Neural progenitor cell (in vitro differentiated cells): ENCODE data around the gene RIGI. TPM values are rescaled to one million over a fixed set of nuclear protein-coding genes. Genes with fewer than 3 reads are reported as not detected.

Experiments used
- DNase-seq: peaks from one replicate; pipeline ENCODE4 v3.0.0-alpha.2; 2016; ENCODE audit warnings: low spot score
- H2AFZ ChIP-seq: fragments of 200-600 bp; sonication (generic); replicated peaks from 2 replicates; pipeline ENCODE4 v1.6.1; 2016; ENCODE audit warnings: antibody characterized with exemption
- H3F3A ChIP-seq: fragments of 200-600 bp; sonication (generic); 2 replicates; pipeline ENCODE4 v1.6.1; 2016; ENCODE audit warnings: antibody characterized with exemption, low read depth
- H3K27ac ChIP-seq: fragments of 200-600 bp; sonication (generic); 2 replicates; pipeline ENCODE4 v1.5.1; 2016; ENCODE audit warnings: mild to moderate bottlenecking
- H3K27me3 ChIP-seq: fragments of 200-600 bp; sonication (generic); 2 replicates; pipeline ENCODE4 v1.6.1; 2016; ENCODE audit warnings: mild to moderate bottlenecking, moderate library complexity
- H3K36me3 ChIP-seq: fragments of 200-600 bp; sonication (generic); 2 replicates; pipeline ENCODE4 v1.5.1; 2016
- H3K4me1 ChIP-seq: fragments of 200-600 bp; sonication (generic); 2 replicates; pipeline ENCODE4 v1.6.1; 2016; ENCODE audit warnings: mixed run types
- H3K4me2 ChIP-seq: fragments of 200-600 bp; sonication (generic); 2 replicates; pipeline ENCODE4 v1.6.1; 2016
- H3K4me3 ChIP-seq: fragments of 200-600 bp; sonication (generic); 2 replicates; pipeline ENCODE4 v1.5.1; 2016
- H3K79me2 ChIP-seq: fragments of 200-600 bp; sonication (generic); 2 replicates; pipeline ENCODE4 v1.6.1; 2016; ENCODE audit warnings: low read depth
- H3K9ac ChIP-seq: fragments of 200-600 bp; sonication (generic); 2 replicates; pipeline ENCODE4 v1.6.1; 2016
- H3K9me3 ChIP-seq: fragments of 200-600 bp; sonication (generic); 2 replicates; pipeline ENCODE4 v1.5.1; 2016; ENCODE audit warnings: low read depth
- H4K20me1 ChIP-seq: fragments of 200-600 bp; sonication (generic); 2 replicates; pipeline ENCODE4 v1.6.1; 2016; ENCODE audit warnings: low read depth
- H3K27ac Mint-ChIP-seq: 3 replicates; pipeline ENCODE4 v1.8.0; 2021; ENCODE audit warnings: mixed read lengths
- H3K27me3 Mint-ChIP-seq: 2 replicates; pipeline ENCODE4 v1.8.0; 2022; ENCODE audit warnings: low read depth, mild to moderate bottlenecking, inconsistent platforms, moderate library complexity, mixed read lengths; ENCODE audit not compliant: insufficient read depth
- H3K36me3 Mint-ChIP-seq: 3 replicates; pipeline ENCODE4 v1.8.0; 2021; ENCODE audit warnings: mixed read lengths
- H3K4me1 Mint-ChIP-seq: 3 replicates; pipeline ENCODE4 v1.8.0; 2021; ENCODE audit warnings: mixed read lengths
- H3K4me3 Mint-ChIP-seq: 3 replicates; pipeline ENCODE4 v1.8.0; 2021; ENCODE audit warnings: mild to moderate bottlenecking, moderate library complexity, mixed read lengths
- H3K9me3 Mint-ChIP-seq: 3 replicates; pipeline ENCODE4 v1.8.0; 2020; ENCODE audit warnings: mixed read lengths
- CTCF ChIP-seq: fragments of 200-600 bp; sonication (generic); IDR thresholded peaks from 2 replicates; pipeline ENCODE4 v1.5.1; 2017; ENCODE audit warnings: antibody characterized with exemption, mild to moderate bottlenecking
- EZH2 ChIP-seq: fragments of 200-600 bp; sonication (generic); IDR thresholded peaks from 2 replicates; pipeline ENCODE4 v1.6.1; 2017; ENCODE audit warnings: antibody characterized with exemption, mild to moderate bottlenecking, moderate library complexity
- EZH2phosphoT487 ChIP-seq: fragments of 200-600 bp; sonication (generic); IDR thresholded peaks from 2 replicates; pipeline ENCODE4 v1.6.1; 2017; ENCODE audit warnings: antibody characterized with exemption
- total RNA-seq: library from RNA; depleted of rRNA; stranded (reverse); fragments of >200 nt; gene quantifications from 2 replicates; pipeline ENCODE4 v1.2.3, GENCODE V29; 2015; ENCODE audit warnings: low replicate concordance

The RIGI gene
- total RNA-seq, 1 donor from 2014 or later = 9.9 TPM

DNA sequence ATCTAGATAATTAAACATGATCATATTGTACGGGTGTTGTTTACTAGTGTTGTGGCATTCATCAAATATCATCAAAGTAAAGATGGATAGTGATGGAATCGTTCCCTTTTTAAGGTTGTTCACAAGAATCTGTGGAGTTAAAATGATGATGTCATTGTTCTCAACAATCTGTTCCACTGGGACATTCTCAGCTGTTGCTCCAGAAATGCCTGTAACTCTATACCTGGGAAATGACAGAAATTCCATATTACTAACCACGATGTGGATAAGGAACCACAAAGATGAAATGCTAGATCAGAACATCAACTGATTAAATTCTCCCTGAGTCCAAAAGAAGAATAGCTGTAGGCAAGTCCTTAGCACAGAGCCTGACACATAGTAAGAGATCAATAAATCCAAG, 38.0 kb downstream of the RIGI start:
- H3K27me3 Mint-ChIP-seq = no peaks in the 10 kb centered on the region

GRCh38 chr9:32486839-32487562, 39.0 kb downstream of the RIGI start:
- no peak overlapping the region for H2AFZ ChIP-seq
- H3K4me2 ChIP-seq = no peak overlapping the region
- no peak overlapping the region for H3K9ac ChIP-seq
- H4K20me1 ChIP-seq = no peaks in the 10 kb centered on the region
- H3K79me2 ChIP-seq = no peaks in the 10 kb centered on the region
- H3K9me3 Mint-ChIP-seq = no peaks in the 10 kb centered on the region
- no peaks in the 10 kb centered on the region for H3K9me3 ChIP-seq
- H3K36me3 ChIP-seq = no peaks in the 10 kb centered on the region
- no peak overlapping the region for H3K4me3 ChIP-seq
- no peak for DNase-seq
- no peaks in the 10 kb centered on the region for H3K27me3 ChIP-seq
- H3F3A ChIP-seq = no peaks in the 10 kb centered on the region
- no peak overlapping the region for H3K27ac Mint-ChIP-seq
- H3K4me3 Mint-ChIP-seq = no peak overlapping the region
- H3K4me1 Mint-ChIP-seq = peaks cover 4% of the 10 kb centered on the region
- no peaks in the 10 kb centered on the region for H3K4me1 ChIP-seq
- no peaks in the 10 kb centered on the region for H3K27me3 Mint-ChIP-seq
- peaks cover 16% of the 10 kb centered on the region for H3K36me3 Mint-ChIP-seq
- H3K27ac ChIP-seq = no peak overlapping the region
- TF ChIP-seq EZH2 (no peak), EZH2phosphoT487 (no peak)

More for the DNA sequence above, 38.0 kb downstream of the RIGI start:
- Histone ChIP-seq H3K79me2 (no peaks in the 10 kb centered on the region), H3K9ac (no peak overlapping the region), H3K4me1 (no peaks in the 10 kb centered on the region), H3F3A (no peaks in the 10 kb centered on the region), H3K4me2 (no peak overlapping the region), H3K36me3 (no peaks in the 10 kb centered on the region), H3K27me3 (no peaks in the 10 kb centered on the region), H4K20me1 (no peaks in the 10 kb centered on the region), H3K4me3 (no peak overlapping the region), H3K27ac (no peak overlapping the region), H2AFZ (no peak overlapping the region), H3K9me3 (no peaks in the 10 kb centered on the region)
- H3K9me3 Mint-ChIP-seq = no peaks in the 10 kb centered on the region
- peaks cover 14% of the 10 kb centered on the region for H3K36me3 Mint-ChIP-seq
- TF ChIP-seq EZH2 = no peak
- TF ChIP-seq CTCF = no peak
- TF ChIP-seq EZH2phosphoT487 = no peak
- H3K4me3 Mint-ChIP-seq = no peak overlapping the region
- DNase-seq = no peak
- peaks cover 4% of the 10 kb centered on the region for H3K4me1 Mint-ChIP-seq
- H3K27ac Mint-ChIP-seq = no peak overlapping the region

GRCh38 chr9:32483343-32483742, 42.7 kb downstream of the RIGI start:
- Mint-ChIP-seq H3K27ac (no peak overlapping the region), H3K4me3 (no peak overlapping the region), H3K4me1 (no peaks in the 10 kb centered on the region), H3K9me3 (no peaks in the 10 kb centered on the region), H3K27me3 (no peaks in the 10 kb centered on the region), H3K36me3 (peaks cover 18% of the 10 kb centered on the region)
- Histone ChIP-seq H3K4me3 (no peak overlapping the region), H3F3A (no peaks in the 10 kb centered on the region), H2AFZ (no peak overlapping the region), H3K27ac (no peak overlapping the region), H3K36me3 (peaks cover 5% of the 10 kb centered on the region), H3K4me2 (no peak overlapping the region), H3K79me2 (no peaks in the 10 kb centered on the region), H4K20me1 (no peaks in the 10 kb centered on the region), H3K27me3 (no peaks in the 10 kb centered on the region), H3K9me3 (no peaks in the 10 kb centered on the region), H3K4me1 (no peaks in the 10 kb centered on the region), H3K9ac (no peak overlapping the region)
- DNase-seq = no peak
- TF ChIP-seq EZH2 (no peak), CTCF (no peak), EZH2phosphoT487 (no peak)

Other genes with a start within 250 kb of the RIGI start
- gene ACO1, start 141.6 kb downstream of the RIGI start, total RNA-seq = 37.6 and 38.2 TPM in 2 replicates
- 6.4 and 9.7 TPM in 2 replicates for gene SMIM27, start 26.1 kb upstream of the RIGI start, total RNA-seq
- gene TOPORS, start 26.4 kb upstream of the RIGI start, total RNA-seq = 33.9 and 51.3 TPM in 2 replicates
- gene NDUFB6, start 47.0 kb upstream of the RIGI start, total RNA-seq = 50.8 and 64.9 TPM in 2 replicates
- gene TAF1L, start 109.5 kb upstream of the RIGI start, total RNA-seq = not detected in 2 replicates